ENCODE measurements around the gene URM1. TPM values are rescaled to one million over a fixed set of nuclear protein-coding genes. Genes with fewer than 3 reads are reported as not detected.

URM1 gene
- total RNA-seq, 1 donor from 2014 or later, result 57.7 TPM

DNA sequence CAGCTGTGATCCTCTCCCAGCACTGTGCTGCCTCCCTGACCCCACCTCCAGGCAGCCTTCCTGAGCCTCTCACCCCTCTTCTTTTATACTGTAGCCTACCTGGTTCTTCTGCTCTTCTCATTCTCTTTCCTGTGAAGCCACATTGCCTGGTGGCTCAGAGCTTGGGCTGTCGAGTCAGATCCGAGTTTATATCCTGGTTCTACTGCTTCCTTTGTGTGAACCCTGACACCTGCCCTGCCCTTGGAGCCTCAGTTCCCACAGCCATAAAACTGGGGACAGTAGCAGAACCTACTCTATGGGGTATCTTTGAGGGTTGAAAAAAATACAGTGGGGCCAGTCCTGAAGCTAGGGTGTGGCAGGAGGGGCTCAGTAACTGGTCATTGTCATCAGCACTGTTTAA, 22.0 kb upstream of the URM1 start:
- no peak for DNase-seq (ENCODE audit: low spot score)

DNA sequence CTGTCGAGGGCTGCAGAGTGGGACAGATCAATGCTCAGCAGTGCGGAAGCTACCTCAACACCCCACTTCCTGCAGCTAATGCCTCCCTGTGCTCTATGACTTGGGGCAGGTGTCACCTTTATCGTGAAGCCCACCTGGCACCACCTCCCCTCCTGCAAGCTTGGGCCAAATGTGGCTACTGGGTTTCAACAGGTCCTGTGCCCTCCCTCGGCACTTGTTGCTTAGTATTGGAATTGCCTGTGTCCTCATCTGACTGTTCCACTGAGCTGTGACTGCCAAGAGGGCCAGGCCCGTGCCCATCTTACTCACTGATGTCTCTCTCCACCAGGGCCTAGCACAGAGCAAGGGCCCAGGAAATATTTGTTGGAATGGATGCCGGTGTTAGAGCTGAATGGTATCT, 21.4 kb upstream of the URM1 start:
- DNase-seq (ENCODE audit: low spot score), result no peak

DNA sequence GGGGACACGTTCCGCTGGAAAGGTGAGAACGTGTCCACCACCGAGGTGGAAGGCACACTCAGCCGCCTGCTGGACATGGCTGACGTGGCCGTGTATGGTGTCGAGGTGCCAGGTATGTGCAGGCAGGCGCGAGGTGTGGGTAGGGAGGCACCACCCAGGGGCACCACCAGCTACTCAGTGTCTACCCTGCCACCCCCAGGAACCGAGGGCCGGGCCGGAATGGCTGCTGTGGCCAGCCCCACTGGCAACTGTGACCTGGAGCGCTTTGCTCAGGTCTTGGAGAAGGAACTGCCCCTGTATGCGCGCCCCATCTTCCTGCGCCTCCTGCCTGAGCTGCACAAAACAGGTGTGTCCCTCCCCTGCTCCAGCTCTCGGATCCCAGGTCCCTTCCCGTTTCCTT, 15.7 kb upstream of the URM1 start:
- DNase-seq (ENCODE audit: low spot score), result no peak

DNA sequence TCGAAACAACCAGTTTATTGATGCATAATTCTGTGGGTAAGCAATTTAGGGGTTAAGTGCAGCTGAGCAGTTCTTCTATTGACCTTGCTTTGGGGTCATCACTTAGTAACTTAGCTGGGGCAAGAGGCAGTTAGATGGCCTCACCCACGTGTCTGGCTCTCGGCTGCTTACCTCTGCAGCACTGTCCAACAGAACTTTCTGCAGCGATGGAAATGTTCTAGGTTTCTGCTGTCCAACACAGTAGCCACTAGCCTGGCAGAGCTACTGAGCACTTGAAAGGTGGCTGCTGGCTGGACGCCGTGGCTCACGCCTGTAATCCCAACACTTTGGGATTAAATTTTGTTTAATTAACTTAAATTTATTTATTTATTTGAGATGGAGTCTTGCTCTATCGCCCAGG, 13.1 kb upstream of the URM1 start:
- DNase-seq (ENCODE audit: low spot score), result no peak

DNA sequence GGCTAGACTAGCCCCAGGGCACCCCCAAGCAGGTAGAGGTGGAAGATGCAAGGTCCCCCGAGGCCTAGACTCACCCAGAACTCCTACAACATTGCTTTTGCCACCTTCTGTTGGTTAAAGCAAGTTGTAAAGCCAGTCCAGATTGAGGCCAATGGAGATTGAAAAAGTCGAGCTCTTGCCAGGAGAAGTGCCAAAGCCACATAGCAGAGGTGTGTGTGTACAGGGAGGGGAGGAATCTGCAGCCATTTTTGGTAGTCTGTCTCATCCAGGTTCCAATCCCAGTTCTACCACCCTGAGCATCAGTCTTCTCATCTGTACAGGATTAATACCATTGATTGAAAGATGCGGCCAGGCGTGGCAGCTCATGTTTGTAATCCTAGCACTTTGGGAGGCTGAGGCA, 12.3 kb upstream of the URM1 start:
- no peak for DNase-seq (ENCODE audit: low spot score)

DNA sequence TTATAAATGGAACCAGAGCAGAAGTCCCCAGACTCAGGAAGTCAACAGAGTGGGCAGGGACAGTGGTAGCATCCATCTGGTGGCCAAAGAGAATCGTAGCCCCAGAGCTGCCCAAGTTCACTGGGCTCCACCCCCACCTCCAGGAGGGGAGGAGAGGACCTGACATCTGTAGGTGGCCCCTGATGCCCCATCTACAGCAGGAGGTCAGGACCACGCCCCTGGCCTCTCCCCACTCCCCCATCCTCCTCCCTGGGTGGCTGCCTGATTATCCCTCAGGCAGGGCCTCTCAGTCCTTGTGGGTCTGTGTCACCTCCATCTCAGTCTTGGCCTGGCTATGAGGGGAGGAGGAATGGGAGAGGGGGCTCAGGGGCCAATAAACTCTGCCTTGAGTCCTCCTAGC, 10.3 kb upstream of the URM1 start:
- DNase-seq (ENCODE audit: low spot score), result no peak

DNA sequence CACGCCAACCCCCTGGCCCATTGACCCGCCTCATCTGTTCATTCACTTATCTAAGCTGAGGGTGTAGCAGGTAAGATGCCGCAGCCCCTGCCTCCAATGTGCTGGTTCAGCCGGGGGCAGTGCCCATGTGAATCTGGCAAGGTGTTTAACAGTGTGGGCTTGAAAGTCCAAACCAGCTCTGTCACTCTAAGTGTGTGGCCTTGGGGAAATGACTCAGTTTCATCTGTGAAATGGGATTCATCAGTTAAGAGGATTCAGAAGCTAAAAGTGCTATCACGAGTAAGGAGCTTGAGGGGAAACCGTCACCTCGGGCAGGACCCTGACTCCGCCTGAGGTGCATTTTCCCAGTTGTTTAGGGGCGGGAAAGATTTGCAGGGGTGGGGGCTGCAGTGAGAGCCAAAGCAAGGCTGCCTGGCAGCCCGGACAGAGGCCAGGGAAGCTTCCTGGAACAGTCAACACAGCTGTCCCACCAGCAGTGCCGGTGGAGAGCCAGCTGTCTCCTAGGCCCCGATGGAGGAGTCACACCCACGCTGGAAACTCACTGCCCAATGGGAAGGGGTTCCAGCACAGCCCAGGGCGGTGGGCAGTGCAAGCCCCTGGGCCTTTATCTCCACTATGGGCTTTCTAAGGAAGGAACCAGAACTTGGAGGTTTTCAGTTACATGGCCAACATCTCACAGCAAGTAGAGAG, 9.7 kb upstream of the URM1 start:
- no peak for DNase-seq (ENCODE audit: low spot score)

DNA sequence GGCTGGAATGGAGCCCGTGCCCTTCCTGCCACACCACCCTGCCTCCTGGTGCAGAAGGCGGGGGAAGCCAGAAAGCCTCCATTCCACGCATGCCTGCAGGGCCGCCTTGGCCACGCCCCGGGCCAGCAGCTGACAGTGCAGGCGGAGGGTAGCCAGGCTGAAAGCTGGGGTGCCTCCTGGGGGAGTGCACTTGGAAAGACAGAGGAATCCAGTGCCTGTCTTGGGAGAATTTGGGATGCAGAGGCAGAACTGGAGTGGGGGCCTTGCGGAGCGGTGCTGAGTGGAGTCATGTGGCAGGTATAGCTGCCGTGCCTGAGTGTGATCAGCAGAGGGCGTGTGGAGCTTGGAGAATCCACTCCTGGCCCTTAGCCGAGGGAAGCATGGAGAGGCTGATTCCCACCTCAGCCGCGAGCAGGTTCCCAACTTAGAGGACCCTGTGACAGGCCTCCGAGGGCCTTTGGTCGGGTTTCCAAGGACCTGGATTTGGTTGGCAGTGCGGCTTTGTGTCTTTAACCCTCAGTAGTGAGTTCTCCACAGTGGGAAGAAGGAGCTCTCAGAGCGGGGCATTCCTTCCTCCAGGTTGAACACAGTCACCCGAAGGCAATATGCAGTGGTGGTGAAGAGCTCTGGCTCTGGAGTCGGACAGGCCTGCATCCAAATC, 9.1 kb upstream of the URM1 start:
- peak; percentile 88 for DNase-seq (ENCODE audit: low spot score)

DNA sequence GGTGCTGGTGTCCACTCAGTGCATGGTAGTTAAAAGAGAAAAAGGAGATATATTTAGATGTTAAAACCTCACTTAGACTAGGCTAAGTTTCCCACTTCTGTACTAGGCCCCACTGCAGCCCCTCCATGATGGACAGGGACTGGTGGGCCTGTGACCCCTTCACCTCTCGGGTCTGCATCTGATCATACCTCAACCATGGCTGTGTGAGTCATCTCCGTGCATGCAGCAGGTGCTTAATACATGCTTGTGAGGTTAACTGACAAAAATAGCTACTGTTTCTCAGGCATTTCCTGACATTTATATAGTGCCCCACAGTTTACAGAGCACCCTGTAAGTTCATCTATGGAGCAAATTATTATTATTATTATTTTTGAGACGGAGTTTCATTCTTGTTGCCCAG, 8.4 kb upstream of the URM1 start:
- no peak for DNase-seq (ENCODE audit: low spot score)

DNA sequence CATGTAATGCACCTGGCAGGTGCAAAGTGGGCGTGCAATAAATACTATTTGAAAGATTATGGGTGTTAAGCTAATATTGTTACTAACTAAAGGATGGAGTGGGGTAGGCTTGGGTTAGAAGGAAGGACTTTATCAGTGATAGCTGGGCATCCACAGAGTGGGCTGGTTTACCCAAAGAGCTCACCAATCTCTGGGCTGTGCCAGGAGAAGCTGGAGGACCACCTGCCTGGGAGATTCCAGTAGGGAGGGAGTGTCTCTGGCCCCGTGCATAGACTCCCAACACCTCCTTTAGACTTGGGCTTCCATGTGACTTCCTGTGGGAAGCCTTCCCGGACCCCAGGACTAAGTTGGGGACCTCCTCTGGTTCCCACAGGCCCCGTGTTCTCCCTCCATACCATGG, 5.6 kb upstream of the URM1 start:
- DNase-seq (ENCODE audit: low spot score), result no peak

DNA sequence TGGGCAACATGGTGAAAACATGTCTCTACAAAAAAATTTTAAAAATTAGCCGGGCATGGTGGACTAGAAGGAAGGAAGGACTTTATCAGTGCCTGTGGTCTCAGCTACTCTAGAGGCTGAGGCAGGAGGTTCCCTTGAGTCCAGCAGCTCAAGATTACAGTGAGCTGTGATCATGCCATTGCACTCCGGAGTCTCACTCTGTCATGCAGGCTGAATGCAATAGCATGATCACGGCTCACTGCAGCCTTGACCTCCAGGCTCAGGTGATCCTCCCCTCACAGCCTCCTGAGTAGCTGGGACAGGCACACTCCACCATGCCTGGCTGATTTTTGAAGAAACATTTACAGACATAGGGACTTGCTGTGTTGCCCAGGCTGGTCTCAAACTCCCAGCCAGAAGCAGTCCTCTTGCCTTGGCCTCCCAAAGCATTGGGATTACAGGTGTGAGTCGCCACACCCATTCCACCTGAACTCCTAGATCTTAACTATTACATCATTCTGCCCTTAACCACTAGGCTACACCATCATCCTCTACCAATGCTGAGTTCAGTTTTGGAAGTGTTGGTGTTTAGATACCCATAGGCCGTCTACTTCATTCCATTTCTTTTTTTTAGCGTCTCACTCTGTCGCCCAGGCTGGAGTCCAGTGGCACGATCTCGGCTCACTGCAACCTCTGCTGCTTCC, 2.0 kb upstream of the URM1 start:
- DNase-seq (ENCODE audit: low spot score), result no peak

DNA sequence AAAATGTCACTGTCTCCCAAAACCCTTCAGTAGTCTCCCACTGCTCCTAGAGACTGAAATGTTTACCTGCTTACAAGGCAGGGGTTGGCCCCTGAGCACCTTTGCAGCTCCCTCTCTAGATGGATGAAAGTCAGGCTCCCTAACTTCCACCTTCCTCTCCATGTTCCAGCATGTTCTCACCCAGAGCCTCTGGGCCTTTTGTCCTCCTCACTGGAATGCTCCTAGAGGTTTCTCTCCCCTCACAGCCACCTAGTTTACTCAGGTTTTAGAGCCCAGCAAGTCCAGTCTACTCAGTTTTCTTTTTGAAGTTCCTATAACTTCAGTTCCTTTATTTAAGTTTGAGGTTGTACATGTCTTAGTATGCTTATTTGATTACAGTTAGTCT, 815 bp upstream of the URM1 start:
- no peak for DNase-seq (ENCODE audit: low spot score)

DNA sequence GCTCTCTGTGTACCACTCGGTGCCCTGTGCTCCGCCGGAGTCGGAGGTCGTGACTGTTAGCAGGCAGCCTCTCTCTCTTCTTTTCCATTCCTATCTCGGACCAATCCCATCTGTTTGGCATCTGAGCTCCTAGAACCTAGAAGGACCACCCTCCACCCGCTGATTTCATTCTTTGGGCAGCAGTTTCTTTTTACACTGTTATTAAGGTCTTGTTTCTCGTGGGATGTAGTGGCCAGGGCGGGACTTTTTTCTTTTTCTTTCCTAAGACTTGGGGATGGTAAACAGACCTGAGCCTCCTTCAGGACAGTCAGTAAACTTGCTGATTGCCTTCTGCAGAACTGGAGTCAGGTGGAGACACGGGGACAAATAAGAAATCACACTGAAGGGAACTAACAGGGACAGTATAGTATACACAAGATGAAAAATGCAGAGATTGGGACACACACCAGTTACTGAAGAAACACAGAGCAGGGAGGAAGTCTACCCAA, 500 bp downstream of the URM1 start:
- DNase-seq (ENCODE audit: low spot score), result no peak

DNA sequence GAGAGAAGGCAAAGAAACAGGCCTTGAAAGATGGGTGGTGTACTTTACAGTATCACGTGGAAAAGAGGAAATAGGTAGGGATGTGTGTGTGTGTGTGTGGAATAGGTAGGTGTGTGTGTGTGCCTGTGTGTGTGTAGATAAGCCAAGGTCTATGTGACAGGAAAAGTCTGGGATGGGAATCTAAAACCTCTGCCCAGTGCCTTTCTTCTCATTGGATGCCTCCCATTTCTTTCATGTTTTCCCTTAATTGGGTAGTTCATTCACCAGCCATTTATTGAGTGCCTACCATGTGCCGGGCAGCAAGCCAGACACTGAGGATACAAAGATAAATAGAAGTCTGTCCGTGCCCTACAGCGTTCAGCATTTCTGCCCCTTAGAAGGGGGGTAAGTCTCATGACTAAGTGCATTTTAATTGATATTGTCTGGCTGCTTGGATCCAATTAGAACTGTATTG, 1.0 kb downstream of the URM1 start:
- DNase-seq (ENCODE audit: low spot score), result no peak

DNA sequence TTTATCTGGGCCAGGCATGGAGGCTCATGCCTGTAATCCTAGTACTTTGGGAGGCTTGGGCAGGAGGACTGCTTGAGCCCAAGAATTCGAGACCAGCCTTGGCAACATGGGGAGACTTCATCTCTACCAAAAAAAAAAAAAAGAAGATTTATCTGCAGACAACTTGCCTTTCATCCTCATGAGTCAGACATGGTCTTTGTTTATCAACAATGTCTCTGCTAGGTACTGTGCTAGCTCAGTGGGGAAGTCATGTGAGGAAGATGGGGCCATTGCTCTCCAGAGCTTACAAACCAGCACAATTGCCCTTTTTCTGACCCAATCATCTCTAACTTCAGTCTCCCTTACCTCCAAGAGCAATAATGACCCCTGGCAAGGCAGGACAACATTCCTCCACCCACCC, 1.6 kb downstream of the URM1 start:
- DNase-seq (ENCODE audit: low spot score), result no peak

DNA sequence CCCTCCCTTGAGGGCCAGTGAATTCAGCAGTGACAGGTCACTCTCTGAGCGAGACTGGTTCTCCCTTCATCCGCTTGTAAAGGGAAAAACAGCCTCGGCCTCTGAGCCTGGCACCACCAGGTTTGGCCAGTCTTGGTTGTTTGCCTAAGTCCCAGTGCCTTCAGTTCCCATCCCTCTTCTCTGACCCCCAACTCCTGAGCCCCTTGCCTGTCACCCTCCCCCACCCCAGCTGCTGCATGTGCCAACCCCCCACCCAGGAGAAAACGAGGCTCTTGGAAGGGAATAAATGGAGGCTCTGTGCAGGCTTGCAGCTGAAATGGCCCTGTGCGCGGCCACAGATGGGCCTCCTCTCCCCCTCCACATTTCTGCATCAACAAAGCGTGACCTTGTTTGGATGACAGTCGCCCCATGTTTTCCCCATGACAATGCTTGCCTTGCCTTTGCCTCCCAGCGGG, 3.1 kb downstream of the URM1 start:
- no peak for DNase-seq (ENCODE audit: low spot score)

DNA sequence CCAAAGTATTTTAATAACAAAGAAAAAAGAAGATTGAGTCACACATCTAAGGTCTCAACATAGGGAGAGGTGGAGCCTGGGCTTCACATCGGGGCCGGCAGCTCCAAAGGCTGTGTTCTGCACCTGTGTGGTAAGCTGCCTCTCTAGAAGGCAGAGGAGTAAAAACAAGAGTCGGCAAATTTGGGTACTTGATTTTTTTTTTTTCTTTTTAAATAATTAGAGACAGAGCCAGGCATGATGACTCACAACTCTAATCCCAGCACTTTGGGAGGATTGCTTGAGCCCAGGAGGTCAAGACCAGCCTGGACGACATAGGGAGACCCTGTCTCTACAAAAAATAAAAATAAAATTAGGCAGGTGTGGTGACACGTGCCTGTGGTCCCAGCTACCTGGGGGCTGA, 4.7 kb downstream of the URM1 start:
- no peak for DNase-seq (ENCODE audit: low spot score)

DNA sequence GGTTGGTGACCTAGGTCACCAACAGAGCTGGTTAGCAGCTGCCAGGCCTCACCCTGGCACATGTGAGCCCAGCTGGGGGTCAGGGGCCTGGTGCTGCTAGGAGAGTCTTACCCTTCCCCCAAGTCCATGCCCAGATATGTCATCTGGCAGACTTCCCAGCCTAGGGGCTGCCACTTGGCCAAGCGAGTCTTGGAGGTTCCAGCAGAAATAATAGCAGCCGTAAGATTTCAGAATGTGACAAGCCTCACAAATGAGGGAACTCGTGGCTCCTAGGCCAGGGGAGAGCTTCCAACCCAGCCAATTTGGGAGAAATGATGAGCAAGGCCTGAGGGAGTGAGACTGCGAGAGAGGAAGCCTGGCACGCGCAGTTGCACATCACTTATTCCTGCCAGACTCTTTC, 11.1 kb downstream of the URM1 start:
- no peak for DNase-seq (ENCODE audit: low spot score)

DNA sequence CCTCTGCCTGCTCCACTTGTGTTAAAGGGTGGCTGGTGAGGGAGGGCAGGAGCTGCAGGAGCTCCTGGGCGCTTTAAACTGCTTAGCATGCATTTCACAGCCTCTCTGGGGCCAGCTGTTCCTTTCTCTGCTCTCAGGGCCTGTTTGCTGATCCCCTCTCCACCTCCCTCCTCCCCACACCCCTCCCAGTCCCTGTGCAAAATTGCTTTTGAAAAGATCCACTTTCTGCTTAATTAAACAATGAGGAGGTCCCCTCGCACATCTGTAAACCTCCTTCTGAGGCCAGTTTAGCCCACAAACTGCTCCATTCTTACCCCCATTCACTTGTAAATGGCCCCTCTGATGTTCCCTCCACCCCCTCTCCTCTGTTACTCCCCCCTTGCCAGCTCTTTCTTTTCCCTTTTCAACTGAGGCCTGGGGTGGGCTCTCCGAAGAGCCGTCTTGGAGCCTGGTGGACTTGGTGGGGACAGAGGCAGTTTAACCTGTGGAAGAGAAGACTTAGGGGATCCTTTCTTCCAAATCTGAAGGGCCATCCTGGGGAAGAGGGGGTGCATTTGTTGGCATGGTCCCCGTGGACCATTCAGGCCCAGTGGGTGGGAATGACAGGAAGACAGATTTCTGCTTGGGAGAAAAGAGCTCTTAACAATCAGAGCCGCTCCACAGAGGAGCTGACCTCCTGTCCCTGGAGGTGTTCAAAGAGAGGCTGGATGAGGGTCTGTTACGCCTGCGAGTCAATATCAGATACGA, 12.0 kb downstream of the URM1 start:
- no peak for DNase-seq (ENCODE audit: low spot score)

DNA sequence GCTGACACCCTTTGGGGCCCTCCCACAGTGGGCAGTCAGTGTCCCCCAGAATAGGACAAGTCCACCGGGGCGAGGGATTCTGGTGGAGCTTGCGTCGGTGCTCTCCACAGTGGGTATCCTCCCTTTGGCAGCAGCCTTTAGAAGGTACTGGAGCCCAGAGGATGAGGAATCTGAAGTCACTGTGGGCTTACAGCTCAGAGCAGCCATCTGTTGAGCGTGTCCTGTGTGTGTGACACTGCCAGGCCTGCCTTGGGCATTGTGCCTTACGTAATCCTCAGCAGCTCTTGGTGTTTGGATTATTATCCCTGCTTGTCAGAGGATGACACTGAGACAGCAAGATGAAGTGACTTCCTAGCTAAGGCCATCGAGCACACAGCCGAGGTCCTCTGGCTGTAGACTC, 12.6 kb downstream of the URM1 start:
- DNase-seq (ENCODE audit: low spot score), result no peak

DNA sequence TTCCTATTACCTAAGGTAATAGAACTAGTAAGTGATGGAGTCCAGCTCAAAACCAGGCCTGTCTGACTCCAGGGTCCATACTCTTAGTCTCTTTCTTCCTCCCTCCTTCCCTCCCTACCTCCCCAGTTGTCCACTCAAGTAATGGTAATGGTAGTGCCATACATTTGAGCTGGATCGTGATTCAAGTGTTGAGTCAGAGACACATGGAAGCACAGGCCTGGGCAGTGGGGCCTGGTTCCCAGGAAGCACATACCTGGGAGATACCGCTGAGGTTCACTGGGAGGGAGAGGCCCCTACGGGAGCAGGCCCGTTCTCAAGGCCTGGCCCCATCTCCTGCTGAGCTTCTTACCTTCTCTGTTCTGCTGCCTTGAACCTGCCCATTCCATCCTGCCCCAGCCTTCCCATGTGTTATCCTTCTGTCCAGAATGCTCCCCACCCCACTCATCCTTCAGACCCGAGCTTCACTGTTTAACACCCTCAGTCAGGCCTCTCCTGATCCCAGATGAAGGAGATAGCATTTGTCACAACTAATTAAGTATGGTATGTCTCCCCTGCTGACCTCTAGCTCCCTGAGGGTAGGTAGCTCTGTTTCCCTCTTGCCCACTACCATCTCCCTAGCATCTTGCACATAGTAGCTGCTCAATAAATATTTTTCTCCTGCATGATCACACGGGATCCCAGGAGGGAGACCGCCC, 13.8 kb downstream of the URM1 start:
- no peak for DNase-seq (ENCODE audit: low spot score)

Data from ureter (tissue), 1 donor.